Osteoblast (primary cell): ENCODE measurements around the gene CCND1. TPM values are rescaled to one million over a fixed set of nuclear protein-coding genes. Genes with fewer than 3 reads are reported as not detected.

Experiments
- DNase-seq: peaks from one replicate; pipeline ENCODE4 v3.0.0; 2011; ENCODE audit warnings: low spot score, mixed read lengths; ENCODE audit not compliant: insufficient read length; ENCODE audit errors: missing footprints
- H2AFZ ChIP-seq: 2 replicates; pipeline ENCODE4 v1.6.0; 2011; ENCODE audit warnings: mild to moderate bottlenecking, low read length
- H3K27ac ChIP-seq: 2 replicates; pipeline ENCODE4 v1.5.1; 2011; ENCODE audit warnings: mild to moderate bottlenecking, low read depth, low read length, moderate library complexity
- H3K27me3 ChIP-seq: 2 replicates; pipeline ENCODE4 v1.6.0; 2012; ENCODE audit warnings: mild to moderate bottlenecking, control low read depth, inconsistent platforms, low read length, moderate library complexity; ENCODE audit not compliant: insufficient read depth
- H3K36me3 ChIP-seq: 2 replicates; pipeline ENCODE4 v1.5.1; 2011; ENCODE audit warnings: mild to moderate bottlenecking, low read length, control low read depth, moderate library complexity; ENCODE audit not compliant: insufficient read depth
- H3K4me1 ChIP-seq: 2 replicates; pipeline ENCODE4 v1.5.1; 2011; ENCODE audit warnings: mild to moderate bottlenecking, low read length, control low read depth, moderate library complexity; ENCODE audit not compliant: insufficient read depth
- H3K4me2 ChIP-seq: 2 replicates; pipeline ENCODE4 v1.6.0; 2011; ENCODE audit warnings: mild to moderate bottlenecking, low read length; ENCODE audit not compliant: insufficient read depth
- H3K4me3 ChIP-seq: fragments of 200-600 bp; sonication (generic); 3 replicates; pipeline ENCODE4 v1.5.1; 2012; ENCODE audit warnings: mild to moderate bottlenecking, low read length, inconsistent platforms; ENCODE audit not compliant: insufficient read depth
- H3K79me2 ChIP-seq: 2 replicates; pipeline ENCODE4 v1.6.0; 2012; ENCODE audit warnings: mild to moderate bottlenecking, low read length, control low read depth, inconsistent platforms; ENCODE audit not compliant: insufficient read depth
- H3K9me3 ChIP-seq: 2 replicates; pipeline ENCODE4 v1.5.1; 2011; ENCODE audit warnings: low read depth, low read length, control low read depth
- H4K20me1 ChIP-seq: 2 replicates; pipeline ENCODE4 v1.6.0; 2012; ENCODE audit warnings: mild to moderate bottlenecking, low read length, control low read depth; ENCODE audit not compliant: insufficient read depth
- CTCF ChIP-seq: IDR thresholded peaks from 2 replicates; pipeline ENCODE4 v1.5.1; 2011; ENCODE audit warnings: mild to moderate bottlenecking, low read depth, low read length, moderate library complexity; ENCODE audit errors: extremely low read depth
- total RNA-seq: library from RNA; depleted of rRNA; stranded (reverse); fragments of >200 nt; gene quantifications from 2 replicates; pipeline ENCODE4 v1.2.3, GENCODE V29; 2012

The CCND1 gene
- total RNA-seq, 1 donor, result 187 TPM

GRCh38 chr11:69614085-69614484 lies 26.9 kb upstream of the CCND1 start:
- Histone ChIP-seq H2AFZ (no peak overlapping the region), H3K4me2 (no peak overlapping the region), H3K36me3 (no peaks in the 10 kb centered on the region), H3K4me1 (peaks cover 10% of the 10 kb centered on the region), H3K4me3 (no peak overlapping the region), H3K27me3 (no peaks in the 10 kb centered on the region), H4K20me1 (no peaks in the 10 kb centered on the region), H3K79me2 (no peaks in the 10 kb centered on the region), H3K9me3 (no peaks in the 10 kb centered on the region), H3K27ac (no peak overlapping the region)
- DNase-seq, result no peak
- no peak for TF ChIP-seq CTCF

DNA sequence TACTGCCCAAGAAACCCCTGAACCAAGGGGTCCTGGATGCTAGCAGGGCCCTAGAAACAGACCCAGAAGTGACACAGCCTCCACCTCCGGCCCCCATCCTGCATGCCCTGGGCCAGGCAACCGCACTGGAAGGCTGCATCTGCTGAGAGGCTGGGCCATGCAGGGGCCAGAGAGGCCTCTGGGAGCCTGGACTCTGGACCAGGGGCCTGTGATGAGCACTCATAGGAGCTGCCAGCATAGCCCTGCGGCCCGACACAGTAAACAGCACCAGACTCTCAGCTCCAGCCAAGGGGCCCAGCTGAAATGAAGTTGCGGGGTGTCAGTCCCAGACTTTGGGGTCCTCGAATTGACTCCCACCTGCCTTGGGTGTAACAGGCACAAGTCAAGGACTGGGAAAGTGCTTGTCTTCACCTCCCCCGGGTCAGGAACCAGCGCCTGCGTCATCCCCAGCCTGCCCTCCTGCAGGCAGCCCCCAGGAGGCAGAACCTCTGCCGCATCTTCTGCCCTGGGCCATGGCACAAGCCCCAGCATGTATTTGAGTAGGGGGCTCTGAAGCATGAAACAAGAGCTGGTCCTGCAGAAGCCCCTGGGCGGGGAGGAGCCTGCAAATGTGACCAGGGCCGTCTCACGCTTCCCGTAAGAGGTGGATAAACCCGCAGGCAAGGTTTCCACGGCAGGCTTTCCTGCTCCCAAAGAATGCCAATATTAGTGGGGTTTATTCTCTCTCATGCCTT lies 25.2 kb upstream of the CCND1 start:
- no peaks in the 10 kb centered on the region for H3K79me2 ChIP-seq
- TF ChIP-seq CTCF, result no peak
- H4K20me1 ChIP-seq, result no peaks in the 10 kb centered on the region
- no peak overlapping the region for H3K4me2 ChIP-seq
- peaks cover 10% of the 10 kb centered on the region for H3K4me1 ChIP-seq
- no peaks in the 10 kb centered on the region for H3K36me3 ChIP-seq
- no peak overlapping the region for H2AFZ ChIP-seq
- no peak for DNase-seq
- H3K27ac ChIP-seq, result no peak overlapping the region
- no peak overlapping the region for H3K4me3 ChIP-seq
- H3K9me3 ChIP-seq, result no peaks in the 10 kb centered on the region
- H3K27me3 ChIP-seq, result peaks cover 3% of the 10 kb centered on the region

DNA sequence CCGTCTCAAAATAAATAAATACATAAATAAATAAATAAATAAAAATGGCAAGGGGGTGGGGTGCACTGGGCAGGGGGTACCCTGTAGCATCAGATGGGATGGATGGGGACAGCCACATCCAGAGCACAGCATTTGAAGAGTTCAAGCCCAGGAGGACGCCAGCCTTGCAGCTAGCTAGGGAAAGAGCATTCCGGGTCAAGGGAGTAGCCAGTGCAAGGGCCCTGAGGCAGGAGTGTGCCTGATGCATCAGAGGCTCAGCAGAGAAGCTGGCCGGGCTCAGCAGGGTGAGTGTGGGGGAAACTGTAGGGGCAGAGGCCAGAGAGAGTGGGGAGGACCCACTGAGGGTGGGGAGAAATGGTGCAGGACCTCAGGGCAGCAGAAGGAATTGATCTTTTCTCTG lies 23.7 kb upstream of the CCND1 start:
- Histone ChIP-seq H3K36me3 (no peaks in the 10 kb centered on the region), H3K4me1 (no peaks in the 10 kb centered on the region), H2AFZ (no peak overlapping the region), H3K27me3 (peaks cover 4% of the 10 kb centered on the region), H4K20me1 (no peaks in the 10 kb centered on the region), H3K4me3 (no peak overlapping the region), H3K4me2 (no peak overlapping the region), H3K79me2 (no peaks in the 10 kb centered on the region), H3K27ac (no peak overlapping the region), H3K9me3 (no peaks in the 10 kb centered on the region)
- no peak for DNase-seq
- no peak for TF ChIP-seq CTCF

GRCh38 chr11:69617682-69618081 lies 23.3 kb upstream of the CCND1 start:
- Histone ChIP-seq H3K79me2 (no peaks in the 10 kb centered on the region), H3K27ac (no peak overlapping the region), H2AFZ (no peak overlapping the region), H4K20me1 (no peaks in the 10 kb centered on the region), H3K27me3 (peaks cover 4% of the 10 kb centered on the region), H3K36me3 (no peaks in the 10 kb centered on the region), H3K4me2 (no peak overlapping the region), H3K9me3 (no peaks in the 10 kb centered on the region), H3K4me1 (no peaks in the 10 kb centered on the region), H3K4me3 (no peak overlapping the region)
- no peak for TF ChIP-seq CTCF
- no peak for DNase-seq
